Testis (tissue), 2 donors: ENCODE measurements around the gene VIT.

Source experiments
- POLR2A ChIP-seq: fragments of 450-650 bp; IDR thresholded peaks from one replicate; pipeline ENCODE4 v1.6.1; 2017; ENCODE audit warnings: antibody characterized with exemption, mild to moderate bottlenecking, moderate library complexity
- TF ChIP-seq, protein P1 (sequence below), 3 experiments: fragments of 450-650 bp in 2 of 3; fragments of 200-600 bp in 1 of 3; sonication (generic) in 1 of 3; IDR thresholded peaks; one replicate each; pipeline ENCODE4 v1.5.1; 2016 to 2019; ENCODE audit warnings: antibody characterized with exemption in 3 of 3, mild to moderate bottlenecking in 2 of 3, moderate library complexity in 1 of 3

- TF ChIP-seq, protein P1, sequence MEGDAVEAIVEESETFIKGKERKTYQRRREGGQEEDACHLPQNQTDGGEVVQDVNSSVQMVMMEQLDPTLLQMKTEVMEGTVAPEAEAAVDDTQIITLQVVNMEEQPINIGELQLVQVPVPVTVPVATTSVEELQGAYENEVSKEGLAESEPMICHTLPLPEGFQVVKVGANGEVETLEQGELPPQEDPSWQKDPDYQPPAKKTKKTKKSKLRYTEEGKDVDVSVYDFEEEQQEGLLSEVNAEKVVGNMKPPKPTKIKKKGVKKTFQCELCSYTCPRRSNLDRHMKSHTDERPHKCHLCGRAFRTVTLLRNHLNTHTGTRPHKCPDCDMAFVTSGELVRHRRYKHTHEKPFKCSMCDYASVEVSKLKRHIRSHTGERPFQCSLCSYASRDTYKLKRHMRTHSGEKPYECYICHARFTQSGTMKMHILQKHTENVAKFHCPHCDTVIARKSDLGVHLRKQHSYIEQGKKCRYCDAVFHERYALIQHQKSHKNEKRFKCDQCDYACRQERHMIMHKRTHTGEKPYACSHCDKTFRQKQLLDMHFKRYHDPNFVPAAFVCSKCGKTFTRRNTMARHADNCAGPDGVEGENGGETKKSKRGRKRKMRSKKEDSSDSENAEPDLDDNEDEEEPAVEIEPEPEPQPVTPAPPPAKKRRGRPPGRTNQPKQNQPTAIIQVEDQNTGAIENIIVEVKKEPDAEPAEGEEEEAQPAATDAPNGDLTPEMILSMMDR (IDR thresholded peaks at IDR 0.05), result no peak
- no peak for TF ChIP-seq POLR2A
These were observed 21.2 kb downstream of the VIT start for GRCh38 chr2:36717603-36718266.
